Right atrium auricular region (tissue), 2 donors: Measurements from ENCODE around the gene COMTD1. TPM values are rescaled to one million over a fixed set of nuclear protein-coding genes. Genes with fewer than 3 reads are reported as not detected.
"Not testable (repeated sequence)": the region's sequence is repeated elsewhere in the genome, so short reads cannot be mapped to it uniquely, and the experiment has no call there.

ENCODE experiments used
- DNase-seq: peaks from one replicate; pipeline ENCODE4 v3.0.0-alpha.2; 2019; ENCODE audit warnings: low spot score
- H3K27ac ChIP-seq, 2 donors: fragments of 200-600 bp; sonication (generic); 1 replicate in 1 of 2; 2 replicates in 1 of 2; pipeline ENCODE4 v1.5.1; 2016 to 2019
- H3K27me3 ChIP-seq, 2 donors: fragments of 200-600 bp; sonication (generic); one replicate each; pipeline versions ENCODE4 v1.5.1 to v1.6.0; 2017 to 2019
- H3K36me3 ChIP-seq: fragments of 200-600 bp; sonication (generic); one replicate; pipeline ENCODE4 v1.5.1; 2016
- H3K4me1 ChIP-seq, 2 donors: fragments of 200-600 bp; sonication (generic); one replicate each; pipeline versions ENCODE4 v1.5.1 to v1.6.0; 2017 to 2019
- H3K4me3 ChIP-seq, 2 donors: fragments of 200-600 bp; sonication (generic); 1 replicate in 1 of 2; 2 replicates in 1 of 2; pipeline ENCODE4 v1.5.1; 2017 to 2019; ENCODE audit warnings: mild to moderate bottlenecking in 1 of 2, moderate library complexity in 1 of 2
- H3K9me3 ChIP-seq, 2 donors: fragments of 200-600 bp; sonication (generic); one replicate each; pipeline ENCODE4 v1.5.1; 2019
- CTCF ChIP-seq, 2 donors: fragments of 200-600 bp; sonication (generic); IDR thresholded peaks; one replicate each; pipeline ENCODE4 v1.5.1; 2019; ENCODE audit warnings: antibody characterized with exemption in 2 of 2
- total RNA-seq, 2 donors: library from RNA; depleted of rRNA; stranded (reverse); fragments of >200 nt; gene quantifications; one replicate each; pipeline ENCODE4 v1.1.0, GENCODE V29; 2016

Gene COMTD1
- total RNA-seq, 2 donors from 2014 or later, result 44.1 to 52.4 TPM

GRCh38 chr10:75223507-75223906 is 12.2 kb downstream of the COMTD1 start:
- H3K4me3 ChIP-seq, result no peak overlapping the region
- peaks cover 69% of the 10 kb centered on the region for H3K36me3 ChIP-seq
- no peak for TF ChIP-seq CTCF (IDR thresholded peaks at IDR 0.05)
- H3K9me3 ChIP-seq, result no peaks in the 10 kb centered on the region
- peak overlapping the region; percentile 78 to 83 for H3K27ac ChIP-seq
- H3K27me3 ChIP-seq, result no peaks in the 10 kb centered on the region
- DNase-seq, result no peak
- H3K4me1 ChIP-seq, result peaks cover 0 to 68% of the 10 kb centered on the region in 2 donors

GRCh38 chr10:75221492-75221891 is 14.3 kb downstream of the COMTD1 start:
- not testable (repeated sequence) for H3K9me3 ChIP-seq, H3K27me3 ChIP-seq, H3K27ac ChIP-seq, H3K4me3 ChIP-seq, DNase-seq
- peaks cover 81% of the 10 kb centered on the region for H3K36me3 ChIP-seq
- H3K4me1 ChIP-seq, result peaks cover 0 to 66% of the 10 kb centered on the region in 2 donors

GRCh38 chr10:75220274-75220673 is 15.5 kb downstream of the COMTD1 start:
- no peak overlapping the region for H3K4me3 ChIP-seq
- H3K27me3 ChIP-seq, result no peaks in the 10 kb centered on the region
- peaks cover 0 to 58% of the 10 kb centered on the region in 2 donors for H3K4me1 ChIP-seq
- peaks cover 91% of the 10 kb centered on the region for H3K36me3 ChIP-seq
- H3K9me3 ChIP-seq, result no peaks in the 10 kb centered on the region
- TF ChIP-seq CTCF (IDR thresholded peaks at IDR 0.05), result no peak
- no peak overlapping the region for H3K27ac ChIP-seq
- DNase-seq, result no peak

GRCh38 chr10:75212343-75212742 is 23.4 kb downstream of the COMTD1 start:
- peak overlapping the region in 1 of 2 donors; percentile 98 for H3K27ac ChIP-seq
- no peaks in the 10 kb centered on the region for H3K27me3 ChIP-seq
- TF ChIP-seq CTCF (IDR thresholded peaks at IDR 0.05), result no peak
- no peaks in the 10 kb centered on the region for H3K9me3 ChIP-seq
- H3K4me1 ChIP-seq, result peaks cover 0 to 55% of the 10 kb centered on the region in 2 donors
- peak overlapping the region in 1 of 2 donors; percentile 73 for H3K4me3 ChIP-seq
- no peak for DNase-seq
- peaks cover 57% of the 10 kb centered on the region for H3K36me3 ChIP-seq

- TF ChIP-seq CTCF (IDR thresholded peaks at IDR 0.05), result no peak
- Histone ChIP-seq H3K9me3 (no peaks in the 10 kb centered on the region), H3K4me1 (peaks cover 0 to 43% of the 10 kb centered on the region in 2 donors), H3K4me3 (peak overlapping the region; percentile 73 to 90), H3K27ac (peak overlapping the region; percentile 98 to 99), H3K36me3 (peaks cover 45% of the 10 kb centered on the region), H3K27me3 (no peaks in the 10 kb centered on the region)
- DNase-seq, result no peak
Measured at GRCh38 chr10:75211007-75211691, 24.6 kb downstream of the COMTD1 start.

- DNase-seq, result peak; percentile 89
- Histone ChIP-seq H3K27ac (peak within 1 kb of the TSS; percentile 98 to 99), H3K36me3 (peaks cover 38% of the 10 kb centered on the region), H3K4me1 (peaks cover 0 to 42% of the 10 kb centered on the region in 2 donors), H3K9me3 (no peaks in the 10 kb centered on the region), H3K4me3 (peak within 1 kb of the TSS; percentile 73 to 90), H3K27me3 (no peaks in the 10 kb centered on the region)
- no peak for TF ChIP-seq CTCF (IDR thresholded peaks at IDR 0.05)
Measured at GRCh38 chr10:75210282-75211006, 25.3 kb downstream of the COMTD1 start, which contains the start of gene VDAC2. VDAC2 (plus strand) TSS chr10:75210796; CDS start chr10:75211159, 363 bp downstream.
